IgD-negative memory B cell (primary cell): Measurements from ENCODE around the gene ERGIC1. TPM values are rescaled to one million over a fixed set of nuclear protein-coding genes. Genes with fewer than 3 reads are reported as not detected.
"Not testable (repeated sequence)": the region's sequence is repeated elsewhere in the genome, so short reads cannot be mapped to it uniquely, and the experiment has no call there.

Source experiments
- H3K27ac Mint-ChIP-seq, 3 donors: one replicate each; pipeline ENCODE4 v1.8.0; 2020 to 2022; ENCODE audit warnings: mild to moderate bottlenecking in 3 of 3, mixed read lengths in 3 of 3, moderate library complexity in 1 of 3
- H3K27me3 Mint-ChIP-seq: one replicate; pipeline ENCODE4 v1.8.0; 2021; ENCODE audit warnings: mixed read lengths
- H3K36me3 Mint-ChIP-seq: one replicate; pipeline ENCODE4 v1.8.0; 2020; ENCODE audit warnings: mild to moderate bottlenecking, mixed read lengths
- H3K4me1 Mint-ChIP-seq, 3 donors: one replicate each; pipeline ENCODE4 v1.8.0; 2020 to 2022; ENCODE audit warnings: mixed read lengths in 3 of 3, mild to moderate bottlenecking in 1 of 3
- H3K4me3 Mint-ChIP-seq, 4 donors: one replicate each; pipeline ENCODE4 v1.8.0; 2020 to 2022; ENCODE audit warnings: mild to moderate bottlenecking in 4 of 4, mixed read lengths in 4 of 4, moderate library complexity in 3 of 4
- H3K9me3 Mint-ChIP-seq, 3 donors: one replicate each; pipeline ENCODE4 v1.8.0; 2020 to 2021; ENCODE audit warnings: mixed read lengths in 3 of 3, mild to moderate bottlenecking in 1 of 3
- polyA plus RNA-seq: library from polyadenylated mRNA; unstranded; fragments of 300-500 nt; fragmentation: Illumina TruSeq; gene quantifications from one replicate; pipeline ENCODE4 v1.2.3, GENCODE V29; 2021

ERGIC1 gene
- polyA plus RNA-seq, 1 donor from 2014 or later = 55.8 TPM

DNA sequence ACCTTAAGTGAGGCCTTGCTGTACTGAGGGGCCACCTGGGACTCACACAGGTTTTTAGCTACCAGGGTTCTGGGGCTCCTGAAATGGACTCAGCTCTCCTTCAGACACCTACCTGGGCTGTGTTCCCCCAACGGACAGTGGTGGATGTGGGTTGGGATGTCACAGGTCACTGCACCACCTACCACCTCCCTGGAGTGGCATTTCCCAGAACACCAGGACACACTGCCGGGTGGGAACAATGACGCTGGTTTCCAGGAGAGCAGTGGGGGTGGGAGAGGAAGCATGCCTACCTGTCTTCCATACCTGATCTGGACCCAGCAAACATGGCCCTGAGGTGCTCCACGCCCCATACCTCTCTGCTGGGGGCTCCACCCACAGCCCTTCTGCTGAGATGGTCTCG is 20.9 kb downstream of the ERGIC1 start:
- Mint-ChIP-seq H3K9me3 (no peaks in the 10 kb centered on the region), H3K27me3 (no peaks in the 10 kb centered on the region), H3K27ac (peak overlapping the region; percentile 53 to 85 (median 73)), H3K36me3 (peaks cover 2% of the 10 kb centered on the region), H3K4me3 (peak overlapping the region in 1 of 4 donors; percentile 18), H3K4me1 (peaks cover 25 to 28% (median 26%) of the 10 kb centered on the region in 3 donors)

DNA sequence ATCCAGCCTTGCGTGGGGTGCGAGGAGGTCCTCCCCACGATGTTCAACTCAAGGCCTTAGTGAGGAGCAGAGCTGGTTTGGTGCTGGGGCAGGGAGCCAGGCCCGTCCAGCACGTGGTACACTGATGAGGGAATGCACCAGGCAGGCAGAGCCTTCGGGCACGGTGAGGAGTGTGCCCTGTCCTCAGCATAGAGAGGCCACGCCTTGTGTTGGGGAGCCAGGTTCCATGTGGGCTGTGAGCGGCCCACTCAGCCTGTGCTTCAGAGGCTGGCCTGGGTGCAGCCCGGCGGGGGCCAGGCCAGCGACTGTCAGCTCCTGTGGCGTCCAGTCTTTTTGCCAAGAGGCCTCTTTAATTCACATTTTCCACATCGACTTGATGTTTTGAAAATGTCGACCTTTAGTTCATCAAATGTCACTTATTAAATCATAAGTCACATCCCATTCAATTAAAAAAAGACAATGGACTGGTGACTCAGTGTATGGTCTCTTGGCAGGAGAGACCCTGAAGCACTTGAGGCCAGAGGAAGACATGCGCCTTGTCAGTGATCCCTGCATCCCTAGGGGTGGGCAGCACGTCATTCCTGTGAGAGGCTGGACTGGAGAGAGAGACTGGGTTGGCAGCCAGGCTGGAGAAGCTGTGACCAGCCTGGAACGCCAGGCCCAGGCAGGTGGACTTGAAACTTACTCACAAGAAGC is 21.7 kb downstream of the ERGIC1 start:
- H3K4me3 Mint-ChIP-seq = no peak overlapping the region
- no peaks in the 10 kb centered on the region for H3K9me3 Mint-ChIP-seq
- H3K27me3 Mint-ChIP-seq = no peaks in the 10 kb centered on the region
- H3K27ac Mint-ChIP-seq = peak overlapping the region in 1 of 3 donors; percentile 88
- peaks cover 2% of the 10 kb centered on the region for H3K36me3 Mint-ChIP-seq
- H3K4me1 Mint-ChIP-seq = peaks cover 22 to 27% (median 26%) of the 10 kb centered on the region in 3 donors

DNA sequence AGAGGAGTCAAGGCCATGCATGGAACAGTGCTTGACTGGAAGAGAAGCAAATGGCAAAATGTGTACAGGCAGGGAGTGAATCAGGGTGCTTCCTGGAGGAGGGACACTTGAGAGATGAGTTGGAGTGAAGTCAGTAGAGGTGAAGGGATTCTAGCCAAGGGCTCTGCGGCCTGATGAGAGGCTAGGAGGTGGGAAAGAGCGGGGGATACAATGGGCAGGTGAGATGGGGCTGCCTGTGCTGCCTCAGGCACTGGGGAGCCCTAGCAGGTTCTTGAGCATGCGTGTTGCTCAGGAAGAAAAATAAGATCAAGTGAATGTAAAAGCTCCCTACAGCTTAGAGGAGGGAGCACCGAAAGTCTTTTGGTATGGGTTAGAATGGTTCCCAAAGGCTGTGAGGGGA is 22.3 kb downstream of the ERGIC1 start:
- H3K4me1 Mint-ChIP-seq = peaks cover 24 to 32% (median 32%) of the 10 kb centered on the region in 3 donors
- no peaks in the 10 kb centered on the region for H3K27me3 Mint-ChIP-seq
- H3K9me3 Mint-ChIP-seq = no peaks in the 10 kb centered on the region
- H3K36me3 Mint-ChIP-seq = peaks cover 2% of the 10 kb centered on the region
- peak overlapping the region in 1 of 4 donors; percentile 17 for H3K4me3 Mint-ChIP-seq
- H3K27ac Mint-ChIP-seq = peak overlapping the region in 2 of 3 donors; percentile 22 to 88

DNA sequence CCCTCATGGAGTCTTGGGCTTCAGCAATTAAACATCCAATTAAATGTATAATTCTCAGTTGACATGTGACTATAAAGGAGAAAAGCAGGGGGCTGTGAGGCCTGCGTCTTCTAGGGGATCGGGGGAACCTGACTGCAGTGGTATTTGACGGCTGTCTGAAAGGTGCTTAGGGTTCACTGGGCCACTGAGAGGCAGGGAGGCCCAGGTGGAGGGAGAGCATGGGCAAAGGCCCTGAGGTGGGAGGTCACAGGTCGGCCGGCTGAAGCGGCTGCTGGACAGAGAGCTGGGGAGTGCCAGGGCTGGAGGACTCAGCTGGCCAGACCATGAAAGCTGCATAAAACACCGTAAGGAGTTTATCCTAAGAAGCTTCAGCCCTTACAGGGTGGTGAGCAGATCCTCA is 23.9 kb downstream of the ERGIC1 start:
- H3K9me3 Mint-ChIP-seq = no peaks in the 10 kb centered on the region
- peaks cover 2% of the 10 kb centered on the region for H3K36me3 Mint-ChIP-seq
- peak overlapping the region in 2 of 3 donors; percentile 25 to 86 for H3K27ac Mint-ChIP-seq
- peak overlapping the region in 1 of 4 donors; percentile 39 for H3K4me3 Mint-ChIP-seq
- H3K27me3 Mint-ChIP-seq = no peaks in the 10 kb centered on the region
- H3K4me1 Mint-ChIP-seq = peaks cover 25 to 28% (median 25%) of the 10 kb centered on the region in 3 donors

DNA sequence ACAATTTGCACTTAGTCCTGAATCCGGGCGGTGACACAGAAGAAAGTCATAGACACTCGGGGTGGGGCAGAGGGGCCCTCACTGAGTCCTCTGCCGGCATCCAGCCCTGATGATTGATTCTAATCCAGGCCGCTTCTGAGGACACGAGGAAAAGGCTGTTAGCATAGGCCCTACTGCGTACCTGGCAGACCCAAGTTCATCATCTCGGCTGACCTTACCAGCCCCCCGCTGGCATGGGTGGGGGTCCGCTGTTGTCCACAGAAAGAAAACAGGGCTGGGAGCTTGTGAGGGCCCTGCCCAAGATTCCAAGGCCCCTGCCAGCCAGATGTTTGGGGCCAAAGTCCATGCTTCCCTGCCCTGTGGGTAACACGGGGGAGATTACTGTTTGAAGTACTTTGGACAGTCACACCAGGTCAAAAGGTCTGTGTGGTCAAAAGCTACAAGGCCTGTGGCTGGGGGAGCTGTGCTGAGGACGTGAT is 24.5 kb downstream of the ERGIC1 start:
- H3K4me1 Mint-ChIP-seq = peaks cover 25 to 28% (median 26%) of the 10 kb centered on the region in 3 donors
- no peak overlapping the region for H3K4me3 Mint-ChIP-seq
- no peaks in the 10 kb centered on the region for H3K9me3 Mint-ChIP-seq
- no peak overlapping the region for H3K27ac Mint-ChIP-seq
- H3K36me3 Mint-ChIP-seq = peaks cover 2% of the 10 kb centered on the region
- H3K27me3 Mint-ChIP-seq = no peaks in the 10 kb centered on the region

DNA sequence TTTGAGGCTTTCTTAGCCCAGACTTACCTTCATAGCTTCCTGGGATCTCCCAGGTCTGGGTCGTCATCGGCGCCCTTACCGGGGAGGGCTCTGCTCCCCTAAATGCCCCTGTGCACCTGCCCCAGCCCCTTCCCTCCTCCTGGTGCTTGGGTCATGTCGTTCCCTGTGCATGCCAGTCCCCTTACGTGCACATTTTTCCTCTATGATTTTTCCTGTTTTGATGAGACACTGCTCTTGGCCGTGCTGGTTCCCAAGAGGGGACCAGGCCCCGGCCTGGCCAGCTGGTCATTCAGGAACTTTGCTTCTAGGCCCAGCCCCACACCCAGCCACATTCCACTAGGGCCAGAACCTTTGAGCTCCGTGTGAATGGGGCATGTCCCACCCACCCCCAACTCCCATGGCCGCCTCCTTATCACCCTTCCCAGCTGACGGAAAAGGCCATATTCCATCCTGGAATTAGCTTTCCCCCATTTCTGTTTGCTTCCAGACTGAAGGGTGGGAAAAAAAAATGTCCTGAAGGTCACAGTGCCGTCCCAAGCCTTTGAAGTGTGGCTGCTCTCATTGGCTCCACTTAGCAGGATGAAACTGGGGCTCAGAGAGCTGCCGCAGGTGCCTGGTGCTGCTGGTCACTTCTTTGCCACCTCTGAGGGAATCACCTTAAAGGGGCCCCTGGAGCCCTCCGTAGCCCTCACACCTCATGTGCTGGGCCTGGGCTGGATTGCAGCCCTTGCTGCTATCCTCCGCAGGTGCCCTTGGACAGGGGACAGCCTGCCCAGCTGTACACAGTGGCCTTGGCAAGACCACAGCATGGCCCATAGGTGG is 25.1 kb downstream of the ERGIC1 start:
- Mint-ChIP-seq H3K27me3 (no peaks in the 10 kb centered on the region), H3K36me3 (peaks cover 2% of the 10 kb centered on the region), H3K4me1 (peaks cover 25 to 26% (median 26%) of the 10 kb centered on the region in 3 donors), H3K4me3 (no peak overlapping the region), H3K27ac (peak overlapping the region; percentile 16 to 87 (median 82)), H3K9me3 (no peaks in the 10 kb centered on the region)

DNA sequence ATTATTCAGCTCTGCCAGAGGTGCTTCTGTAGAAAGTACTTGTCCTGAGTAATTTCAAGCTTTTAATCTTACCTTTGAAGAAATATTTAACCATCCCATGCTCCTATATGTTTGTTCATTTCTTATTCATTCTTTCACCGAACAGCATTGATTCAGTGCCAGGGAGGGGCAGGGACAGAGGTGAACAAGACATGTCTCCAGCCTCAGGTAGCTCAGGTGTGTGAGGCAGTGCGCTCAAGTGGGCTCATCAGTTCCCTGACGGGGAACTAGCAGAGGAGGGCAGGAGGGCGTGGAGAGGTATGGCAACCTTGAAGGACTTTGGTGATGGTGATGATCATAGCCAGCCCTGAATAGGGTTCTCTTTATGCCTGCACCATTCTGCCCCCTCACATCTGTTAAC is 25.9 kb downstream of the ERGIC1 start:
- H3K4me1 Mint-ChIP-seq = peaks cover 25 to 26% (median 26%) of the 10 kb centered on the region in 3 donors
- H3K4me3 Mint-ChIP-seq = no peak overlapping the region
- H3K36me3 Mint-ChIP-seq = peaks cover 2% of the 10 kb centered on the region
- no peaks in the 10 kb centered on the region for H3K27me3 Mint-ChIP-seq
- H3K27ac Mint-ChIP-seq = peak overlapping the region; percentile 22 to 82 (median 74)
- H3K9me3 Mint-ChIP-seq = no peaks in the 10 kb centered on the region

DNA sequence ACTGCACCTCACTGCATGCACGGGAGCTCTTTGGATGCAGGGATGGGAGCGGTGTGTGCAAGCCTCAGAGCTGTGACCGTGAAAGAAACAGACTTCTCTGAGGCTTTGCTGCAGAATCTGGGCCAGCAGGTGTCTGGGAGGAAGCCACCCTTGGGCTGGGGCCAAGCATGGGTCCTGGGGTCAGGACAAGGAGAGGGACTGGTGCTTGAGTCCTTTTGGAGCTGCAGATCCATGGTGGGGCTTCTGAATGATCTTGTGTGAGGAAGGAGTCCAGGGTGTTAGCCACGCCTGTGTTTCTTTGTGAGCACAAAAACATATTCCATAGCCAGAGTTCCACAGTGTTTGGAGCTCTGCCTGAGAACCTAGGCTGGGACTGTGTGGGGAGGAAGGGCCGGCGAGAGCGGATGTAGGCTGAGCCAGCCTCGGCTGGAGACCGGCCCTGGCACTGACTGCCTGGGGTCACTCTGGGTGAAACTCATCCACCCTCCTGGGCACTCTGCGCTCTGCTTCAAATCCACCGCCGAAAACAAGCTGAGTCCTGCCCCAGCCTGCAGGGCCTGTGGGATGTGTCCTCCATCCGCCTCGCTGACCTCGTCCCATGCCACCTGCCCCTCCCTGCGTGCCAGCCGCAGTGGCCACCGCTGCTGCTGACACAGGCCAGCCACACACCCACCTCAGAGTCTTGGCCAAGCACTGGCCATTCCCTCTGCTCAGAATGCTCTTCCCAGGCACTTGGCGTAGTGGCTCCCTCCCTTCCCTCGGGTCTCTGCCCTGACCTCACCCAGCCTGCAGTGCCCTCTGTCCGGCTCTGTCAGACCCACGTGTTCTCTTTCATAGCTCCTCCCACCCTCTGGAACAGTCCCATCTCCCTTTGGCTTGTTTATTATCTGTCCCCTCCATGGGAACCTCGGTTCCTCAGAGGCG is 26.7 kb downstream of the ERGIC1 start:
- Mint-ChIP-seq H3K36me3 (peaks cover 2% of the 10 kb centered on the region), H3K27ac (peak overlapping the region in 2 of 3 donors; percentile 22 to 60), H3K4me1 (peaks cover 25 to 32% (median 28%) of the 10 kb centered on the region in 3 donors), H3K9me3 (no peaks in the 10 kb centered on the region), H3K4me3 (peak overlapping the region in 1 of 4 donors; percentile 30), H3K27me3 (no peaks in the 10 kb centered on the region)

DNA sequence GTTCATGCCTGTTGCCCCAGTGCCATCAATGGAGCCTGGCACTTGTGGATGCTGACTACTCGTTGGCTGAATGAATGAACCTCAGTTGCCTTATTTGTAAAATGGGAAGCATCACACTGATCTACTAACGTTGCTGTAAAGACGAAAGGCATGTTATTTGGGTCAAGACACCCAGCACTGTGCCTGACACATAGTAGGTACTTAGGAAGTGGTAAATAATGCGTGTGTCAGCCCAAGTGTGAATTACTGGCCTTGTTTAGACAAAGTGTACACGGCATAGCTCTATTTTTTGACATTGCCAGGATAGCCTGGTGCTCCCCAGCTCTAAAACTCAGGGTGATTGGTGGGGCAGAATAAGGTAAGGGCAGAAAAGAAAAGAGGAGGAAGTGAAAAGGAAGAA is 27.4 kb downstream of the ERGIC1 start:
- Mint-ChIP-seq H3K9me3 (no peaks in the 10 kb centered on the region), H3K4me3 (peak overlapping the region in 1 of 4 donors; percentile 55), H3K36me3 (no peaks in the 10 kb centered on the region), H3K27me3 (no peaks in the 10 kb centered on the region), H3K27ac (peak overlapping the region in 1 of 3 donors; percentile 60), H3K4me1 (peaks cover 26 to 34% (median 27%) of the 10 kb centered on the region in 3 donors)

DNA sequence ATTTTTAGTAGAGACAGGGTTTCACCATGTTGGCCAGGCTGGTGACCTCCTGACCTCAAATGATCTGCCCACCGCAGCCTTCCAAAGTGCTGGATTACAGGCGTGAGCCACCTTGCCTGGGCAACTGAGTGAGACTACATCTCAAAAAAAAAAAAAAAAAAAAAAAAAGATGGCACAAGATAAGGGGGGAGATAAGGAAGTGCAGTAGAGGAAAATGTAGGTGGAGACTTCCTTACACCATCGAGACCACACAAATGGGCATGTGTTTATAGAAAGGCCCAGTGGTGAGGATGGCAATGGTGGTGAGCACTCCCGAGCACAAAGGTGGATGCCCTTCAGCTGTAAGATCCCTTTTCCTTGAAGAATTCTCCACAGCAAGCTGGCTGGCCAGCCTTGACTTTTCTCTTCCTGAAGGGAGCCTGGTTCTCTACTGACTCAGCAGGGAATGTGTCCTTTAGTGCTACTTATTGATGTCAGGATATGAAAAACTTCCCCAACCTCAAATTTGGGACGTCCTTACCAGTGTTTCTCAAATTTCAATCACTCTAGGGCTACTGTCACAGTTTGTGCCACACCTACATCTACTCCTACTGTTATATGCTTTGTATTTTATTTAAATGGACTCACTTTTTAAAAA is 28.2 kb downstream of the ERGIC1 start:
- Mint-ChIP-seq H3K36me3 (no peaks in the 10 kb centered on the region), H3K4me1 (peaks cover 28 to 34% (median 29%) of the 10 kb centered on the region in 3 donors), H3K27me3 (no peaks in the 10 kb centered on the region), H3K4me3 (no peak overlapping the region), H3K9me3 (no peaks in the 10 kb centered on the region), H3K27ac (peak overlapping the region in 1 of 3 donors; percentile 16)

DNA sequence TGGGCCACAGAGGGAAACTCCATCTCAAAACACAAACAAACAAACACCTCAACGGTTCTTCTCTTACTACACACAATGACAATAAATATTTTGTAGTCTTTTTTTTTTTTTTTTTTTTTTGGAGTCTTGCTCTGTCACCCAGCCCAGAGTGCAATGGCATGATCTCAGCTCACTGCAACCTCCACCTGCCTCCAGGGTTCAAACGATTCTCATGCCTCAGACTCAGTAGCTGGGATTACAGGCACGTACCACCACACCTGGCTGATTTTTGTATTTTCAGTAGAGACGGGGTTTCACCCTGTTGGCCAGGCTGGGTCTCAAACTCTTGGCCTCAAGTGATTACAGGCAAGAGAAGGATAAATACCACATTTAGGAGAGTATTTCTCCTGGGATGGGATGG is 30.1 kb downstream of the ERGIC1 start:
- not testable (repeated sequence) for H3K9me3 Mint-ChIP-seq, H3K27me3 Mint-ChIP-seq, H3K4me3 Mint-ChIP-seq, H3K27ac Mint-ChIP-seq, H3K36me3 Mint-ChIP-seq
- H3K4me1 Mint-ChIP-seq = peaks cover 34 to 41% (median 39%) of the 10 kb centered on the region in 3 donors

DNA sequence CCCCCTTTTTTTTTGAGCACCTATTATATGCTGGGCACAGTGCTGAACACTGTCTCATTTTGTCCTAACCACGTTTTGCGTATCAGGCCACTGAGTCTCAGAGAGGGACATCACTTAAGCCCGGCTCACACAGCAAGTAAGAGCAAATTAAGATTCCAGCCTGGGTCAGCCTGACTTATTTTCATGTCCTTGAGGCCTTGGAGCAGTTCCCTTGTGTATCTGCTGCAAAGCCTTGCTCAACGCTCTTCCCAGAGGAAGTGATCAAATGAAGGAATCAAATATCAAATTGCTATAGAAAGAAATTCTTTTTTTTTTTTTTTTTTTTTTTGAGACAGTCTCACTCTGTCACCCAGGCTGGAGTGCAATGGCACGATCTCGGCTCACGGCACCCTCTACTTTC is 30.7 kb downstream of the ERGIC1 start:
- Mint-ChIP-seq H3K27ac (peak overlapping the region in 1 of 3 donors; percentile 46), H3K36me3 (no peaks in the 10 kb centered on the region), H3K27me3 (no peaks in the 10 kb centered on the region), H3K4me3 (no peak overlapping the region), H3K4me1 (peaks cover 34 to 41% (median 40%) of the 10 kb centered on the region in 3 donors), H3K9me3 (no peaks in the 10 kb centered on the region)

DNA sequence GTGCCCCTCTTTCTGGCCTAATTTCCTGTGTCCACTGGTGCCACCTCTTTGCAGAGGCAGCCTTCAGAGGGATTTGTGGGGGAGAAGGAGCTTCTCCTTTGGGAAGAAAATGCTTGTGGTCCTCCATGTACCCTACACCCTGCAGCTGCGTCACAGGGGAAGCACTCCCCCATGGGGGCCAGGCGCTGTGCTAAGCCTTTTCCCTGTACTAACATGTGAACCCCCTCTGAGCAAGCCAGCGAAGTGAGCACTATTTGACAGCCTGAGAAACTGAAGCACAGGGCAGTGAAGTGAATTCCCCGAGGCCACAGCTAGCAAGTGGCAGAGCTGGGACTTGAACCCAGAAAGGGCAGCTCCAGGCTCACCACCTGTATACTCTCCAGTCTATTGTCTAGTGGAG is 32.3 kb downstream of the ERGIC1 start:
- no peaks in the 10 kb centered on the region for H3K9me3 Mint-ChIP-seq
- H3K36me3 Mint-ChIP-seq = no peaks in the 10 kb centered on the region
- H3K27ac Mint-ChIP-seq = peak overlapping the region in 1 of 3 donors; percentile 71
- no peaks in the 10 kb centered on the region for H3K27me3 Mint-ChIP-seq
- H3K4me1 Mint-ChIP-seq = peaks cover 23 to 32% (median 27%) of the 10 kb centered on the region in 3 donors
- no peak overlapping the region for H3K4me3 Mint-ChIP-seq
